ENCODE data around the gene ZNF19.

- TF ChIP-seq CTCF (IDR thresholded peaks at IDR 0.05) (no peak), EP300 (IDR thresholded peaks at IDR 0.05) (no peak), POLR2AphosphoS5 (IDR thresholded peaks at IDR 0.05) (no peak)
Observed at GRCh38 chr16:71536752-71537499, 47.8 kb upstream of the ZNF19 start.

All from esophagus muscularis mucosa (tissue), 4 donors.